ENCODE measurements around the gene REXO4. TPM values are rescaled to one million over a fixed set of nuclear protein-coding genes. Genes with fewer than 3 reads are reported as not detected.

The REXO4 gene
- total and polyA plus RNA-seq, 4 donors, result 7.4 to 12.1 (median 9.1) TPM

DNA sequence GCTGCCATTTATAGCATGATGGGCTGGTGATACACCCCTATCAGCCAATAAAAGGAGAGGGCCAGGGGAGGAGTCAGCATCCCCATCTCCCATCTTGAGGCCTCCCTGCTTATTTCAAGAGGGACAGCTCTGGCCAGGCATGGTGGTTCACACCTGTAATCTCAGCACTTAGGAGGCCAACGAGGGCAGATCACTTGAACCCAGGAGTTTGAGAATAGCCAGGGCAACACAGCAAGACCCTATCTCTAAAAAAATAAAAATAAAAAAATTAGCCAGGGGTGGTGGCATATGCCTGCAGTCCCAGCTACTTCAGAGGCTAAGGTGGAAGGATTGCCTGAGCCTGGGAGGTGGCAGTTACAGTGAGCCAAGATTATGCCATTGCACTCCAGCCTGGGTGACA, 9.8 kb downstream of the REXO4 start (continued):
- TF ChIP-seq, protein P1, sequence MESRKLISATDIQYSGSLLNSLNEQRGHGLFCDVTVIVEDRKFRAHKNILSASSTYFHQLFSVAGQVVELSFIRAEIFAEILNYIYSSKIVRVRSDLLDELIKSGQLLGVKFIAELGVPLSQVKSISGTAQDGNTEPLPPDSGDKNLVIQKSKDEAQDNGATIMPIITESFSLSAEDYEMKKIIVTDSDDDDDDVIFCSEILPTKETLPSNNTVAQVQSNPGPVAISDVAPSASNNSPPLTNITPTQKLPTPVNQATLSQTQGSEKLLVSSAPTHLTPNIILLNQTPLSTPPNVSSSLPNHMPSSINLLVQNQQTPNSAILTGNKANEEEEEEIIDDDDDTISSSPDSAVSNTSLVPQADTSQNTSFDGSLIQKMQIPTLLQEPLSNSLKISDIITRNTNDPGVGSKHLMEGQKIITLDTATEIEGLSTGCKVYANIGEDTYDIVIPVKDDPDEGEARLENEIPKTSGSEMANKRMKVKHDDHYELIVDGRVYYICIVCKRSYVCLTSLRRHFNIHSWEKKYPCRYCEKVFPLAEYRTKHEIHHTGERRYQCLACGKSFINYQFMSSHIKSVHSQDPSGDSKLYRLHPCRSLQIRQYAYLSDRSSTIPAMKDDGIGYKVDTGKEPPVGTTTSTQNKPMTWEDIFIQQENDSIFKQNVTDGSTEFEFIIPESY (IDR thresholded peaks at IDR 0.05), result no peak
- TF ChIP-seq FOXA2 (IDR thresholded peaks at IDR 0.05), result no peak
- TF ChIP-seq, protein P2, sequence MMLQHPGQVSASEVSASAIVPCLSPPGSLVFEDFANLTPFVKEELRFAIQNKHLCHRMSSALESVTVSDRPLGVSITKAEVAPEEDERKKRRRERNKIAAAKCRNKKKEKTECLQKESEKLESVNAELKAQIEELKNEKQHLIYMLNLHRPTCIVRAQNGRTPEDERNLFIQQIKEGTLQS (IDR thresholded peaks at IDR 0.05), result no peak
- no peak for TF ChIP-seq EGR1 (IDR thresholded peaks at IDR 0.05; ENCODE audit: low read depth in 2 of 2)
- no peak for TF ChIP-seq SP1 (IDR thresholded peaks at IDR 0.05)

DNA sequence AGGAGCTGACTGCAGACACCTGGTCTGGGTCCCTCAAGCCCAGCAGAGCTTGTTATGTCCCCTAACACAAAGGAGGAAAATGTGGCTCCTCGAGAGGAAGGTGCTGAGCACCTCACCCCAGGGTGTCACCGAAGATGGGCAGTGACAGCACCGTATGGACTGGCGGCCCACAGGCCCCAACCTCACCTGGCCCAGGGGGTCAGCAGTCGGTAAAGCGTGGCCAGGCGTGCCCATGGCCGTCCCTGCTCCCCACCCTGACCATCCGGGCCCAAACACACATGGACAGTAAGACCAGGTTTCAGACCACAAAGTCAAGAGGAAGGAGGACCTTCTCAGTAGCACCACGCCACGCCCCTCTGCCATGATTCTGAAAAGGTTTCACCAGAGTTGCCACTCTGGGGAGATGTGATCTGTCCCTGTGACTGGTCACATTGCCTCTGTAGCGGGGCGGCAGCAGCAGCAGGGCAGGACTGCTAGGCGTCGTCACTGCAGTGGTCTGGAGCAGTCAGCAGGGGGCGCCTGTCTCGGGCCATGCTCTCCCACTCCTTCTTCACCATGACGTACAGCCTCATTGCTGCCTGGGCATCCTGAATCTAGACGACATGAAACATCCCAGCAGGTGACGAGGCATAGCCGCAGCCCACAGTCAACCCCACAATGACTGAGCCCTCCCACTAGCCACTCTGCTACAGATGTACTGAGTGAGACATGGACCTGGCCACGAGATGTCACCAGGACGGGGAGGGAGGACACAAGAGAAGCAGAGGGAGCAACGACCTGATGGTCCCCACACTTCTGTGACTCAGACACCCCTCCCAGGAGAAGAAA, 11.1 kb downstream of the REXO4 start:
- no peak overlapping the region for H3K9ac ChIP-seq (ENCODE audit: low read depth in 1 of 2, low read length in 2 of 2)
- H3K27ac ChIP-seq (ENCODE audit: low read depth in 1 of 2, low read length in 2 of 2), result peak overlapping the region in 1 of 2 donors; percentile 28
- H3K36me3 ChIP-seq (ENCODE audit: control insufficient read depth in 4 of 4, insufficient read depth in 3 of 4, low read depth in 1 of 4, low read length in 3 of 4), result peaks cover 7 to 39% (median 20%) of the 10 kb centered on the region in 4 donors
- peak; percentile 81 for DNase-seq (ENCODE audit: low spot score)
- H3K27me3 ChIP-seq (ENCODE audit: control insufficient read depth in 4 of 4, insufficient read depth in 4 of 4, low read length in 3 of 4), result no peaks in the 10 kb centered on the region
- WGBS, result 58% methylated on average over 24 of the region's 24 CpGs
- TF ChIP-seq NR2F2 (IDR thresholded peaks at IDR 0.05) (no peak), RXRA (IDR thresholded peaks at IDR 0.05) (peak; percentile 68 to 70), RAD21 (IDR thresholded peaks at IDR 0.05) (peak; percentile 78 to 91)
- TF ChIP-seq, protein P3, sequence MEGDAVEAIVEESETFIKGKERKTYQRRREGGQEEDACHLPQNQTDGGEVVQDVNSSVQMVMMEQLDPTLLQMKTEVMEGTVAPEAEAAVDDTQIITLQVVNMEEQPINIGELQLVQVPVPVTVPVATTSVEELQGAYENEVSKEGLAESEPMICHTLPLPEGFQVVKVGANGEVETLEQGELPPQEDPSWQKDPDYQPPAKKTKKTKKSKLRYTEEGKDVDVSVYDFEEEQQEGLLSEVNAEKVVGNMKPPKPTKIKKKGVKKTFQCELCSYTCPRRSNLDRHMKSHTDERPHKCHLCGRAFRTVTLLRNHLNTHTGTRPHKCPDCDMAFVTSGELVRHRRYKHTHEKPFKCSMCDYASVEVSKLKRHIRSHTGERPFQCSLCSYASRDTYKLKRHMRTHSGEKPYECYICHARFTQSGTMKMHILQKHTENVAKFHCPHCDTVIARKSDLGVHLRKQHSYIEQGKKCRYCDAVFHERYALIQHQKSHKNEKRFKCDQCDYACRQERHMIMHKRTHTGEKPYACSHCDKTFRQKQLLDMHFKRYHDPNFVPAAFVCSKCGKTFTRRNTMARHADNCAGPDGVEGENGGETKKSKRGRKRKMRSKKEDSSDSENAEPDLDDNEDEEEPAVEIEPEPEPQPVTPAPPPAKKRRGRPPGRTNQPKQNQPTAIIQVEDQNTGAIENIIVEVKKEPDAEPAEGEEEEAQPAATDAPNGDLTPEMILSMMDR (IDR thresholded peaks at IDR 0.05; ENCODE audit: low read depth, low read length, missing input control), result peak; percentile 87
- H3K9me3 ChIP-seq (ENCODE audit: control insufficient read depth in 4 of 4, low read length in 3 of 4), result no peaks in the 10 kb centered on the region
- no peak overlapping the region for H3K4me3 ChIP-seq (ENCODE audit: low read depth in 1 of 3, low read length in 3 of 3)
- peaks cover 0 to 17% (median 9%) of the 10 kb centered on the region in 4 donors for H3K4me1 ChIP-seq (ENCODE audit: control insufficient read depth in 4 of 4, insufficient read depth in 4 of 4, low read length in 3 of 4)

DNA sequence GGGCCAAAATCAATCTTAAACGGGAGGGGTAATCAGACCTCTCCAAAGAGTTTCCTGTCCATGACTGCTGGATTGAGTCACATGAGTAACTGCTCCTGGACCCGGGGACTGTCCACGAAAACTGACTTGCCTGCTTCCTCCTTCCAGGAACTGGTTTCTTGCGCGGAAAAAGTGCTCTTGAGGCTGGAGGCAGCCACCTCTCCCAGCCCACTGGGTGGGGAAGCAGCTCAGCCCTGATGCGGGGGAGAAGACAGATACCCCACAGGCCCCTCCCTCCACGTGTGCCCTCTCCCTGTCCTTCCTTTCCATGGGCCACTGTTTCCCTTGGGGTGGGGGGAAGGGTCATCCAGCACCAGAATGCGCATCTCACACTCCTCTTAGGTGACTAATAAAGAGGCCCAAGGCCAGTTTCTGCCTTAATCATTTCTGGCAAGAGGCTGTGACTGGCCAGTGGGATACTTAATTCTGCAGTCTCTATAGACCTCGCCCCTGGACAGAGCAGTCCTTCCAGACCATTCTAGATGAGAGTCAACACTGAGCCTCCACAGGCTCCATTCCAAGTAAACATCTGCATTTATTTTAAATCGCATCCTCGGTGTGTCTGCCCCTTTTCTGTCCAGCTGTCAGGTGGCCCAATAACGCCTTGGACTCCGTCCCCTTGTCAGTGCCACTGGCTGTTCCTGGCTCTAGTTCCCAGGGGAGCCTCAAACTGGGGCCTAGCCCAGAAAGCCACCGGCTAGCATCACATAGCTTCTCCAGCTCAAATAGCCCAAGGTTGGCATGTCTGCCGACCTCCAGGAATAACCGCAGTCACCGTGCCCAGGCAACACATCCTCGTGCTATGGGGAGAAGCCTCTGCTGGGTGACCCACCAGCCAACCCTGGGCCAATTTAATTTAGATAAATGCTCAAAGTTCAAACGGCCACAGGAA, 12.0 kb downstream of the REXO4 start:
- no peak overlapping the region for H3K4me3 ChIP-seq (ENCODE audit: low read depth in 1 of 3, low read length in 3 of 3)
- H3K36me3 ChIP-seq (ENCODE audit: control insufficient read depth in 4 of 4, insufficient read depth in 3 of 4, low read depth in 1 of 4, low read length in 3 of 4), result peaks cover 7 to 33% (median 15%) of the 10 kb centered on the region in 4 donors
- DNase-seq (ENCODE audit: low spot score), result no peak
- H3K9me3 ChIP-seq (ENCODE audit: control insufficient read depth in 4 of 4, low read length in 3 of 4), result no peaks in the 10 kb centered on the region
- peaks cover 0 to 17% (median 9%) of the 10 kb centered on the region in 4 donors for H3K4me1 ChIP-seq (ENCODE audit: control insufficient read depth in 4 of 4, insufficient read depth in 4 of 4, low read length in 3 of 4)
- peak overlapping the region; percentile 28 to 46 for H3K27ac ChIP-seq (ENCODE audit: low read depth in 1 of 2, low read length in 2 of 2)
- H3K27me3 ChIP-seq (ENCODE audit: control insufficient read depth in 4 of 4, insufficient read depth in 4 of 4, low read length in 3 of 4), result no peaks in the 10 kb centered on the region
- 59% methylated on average over 19 of the region's 19 CpGs for WGBS
- H3K9ac ChIP-seq (ENCODE audit: low read depth in 1 of 2, low read length in 2 of 2), result no peak overlapping the region
- peak in 1 of 2 donors; percentile 39 for TF ChIP-seq GABPA (IDR thresholded peaks at IDR 0.05 in 1 of 2, conservative IDR thresholded peaks at IDR 0.05 in 1 of 2)
- TF ChIP-seq, protein P4, sequence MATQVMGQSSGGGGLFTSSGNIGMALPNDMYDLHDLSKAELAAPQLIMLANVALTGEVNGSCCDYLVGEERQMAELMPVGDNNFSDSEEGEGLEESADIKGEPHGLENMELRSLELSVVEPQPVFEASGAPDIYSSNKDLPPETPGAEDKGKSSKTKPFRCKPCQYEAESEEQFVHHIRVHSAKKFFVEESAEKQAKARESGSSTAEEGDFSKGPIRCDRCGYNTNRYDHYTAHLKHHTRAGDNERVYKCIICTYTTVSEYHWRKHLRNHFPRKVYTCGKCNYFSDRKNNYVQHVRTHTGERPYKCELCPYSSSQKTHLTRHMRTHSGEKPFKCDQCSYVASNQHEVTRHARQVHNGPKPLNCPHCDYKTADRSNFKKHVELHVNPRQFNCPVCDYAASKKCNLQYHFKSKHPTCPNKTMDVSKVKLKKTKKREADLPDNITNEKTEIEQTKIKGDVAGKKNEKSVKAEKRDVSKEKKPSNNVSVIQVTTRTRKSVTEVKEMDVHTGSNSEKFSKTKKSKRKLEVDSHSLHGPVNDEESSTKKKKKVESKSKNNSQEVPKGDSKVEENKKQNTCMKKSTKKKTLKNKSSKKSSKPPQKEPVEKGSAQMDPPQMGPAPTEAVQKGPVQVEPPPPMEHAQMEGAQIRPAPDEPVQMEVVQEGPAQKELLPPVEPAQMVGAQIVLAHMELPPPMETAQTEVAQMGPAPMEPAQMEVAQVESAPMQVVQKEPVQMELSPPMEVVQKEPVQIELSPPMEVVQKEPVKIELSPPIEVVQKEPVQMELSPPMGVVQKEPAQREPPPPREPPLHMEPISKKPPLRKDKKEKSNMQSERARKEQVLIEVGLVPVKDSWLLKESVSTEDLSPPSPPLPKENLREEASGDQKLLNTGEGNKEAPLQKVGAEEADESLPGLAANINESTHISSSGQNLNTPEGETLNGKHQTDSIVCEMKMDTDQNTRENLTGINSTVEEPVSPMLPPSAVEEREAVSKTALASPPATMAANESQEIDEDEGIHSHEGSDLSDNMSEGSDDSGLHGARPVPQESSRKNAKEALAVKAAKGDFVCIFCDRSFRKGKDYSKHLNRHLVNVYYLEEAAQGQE (IDR thresholded peaks at IDR 0.05), result no peak
- peak in 1 of 2 donors; percentile 11 for TF ChIP-seq HNF4A (conservative IDR thresholded peaks at IDR 0.05)
